ENCODE measurements around the gene TMEM107.
A peak's percentile ranks its signal among the peaks of the same experiment; 100 is the strongest.

Gene TMEM107

DNA sequence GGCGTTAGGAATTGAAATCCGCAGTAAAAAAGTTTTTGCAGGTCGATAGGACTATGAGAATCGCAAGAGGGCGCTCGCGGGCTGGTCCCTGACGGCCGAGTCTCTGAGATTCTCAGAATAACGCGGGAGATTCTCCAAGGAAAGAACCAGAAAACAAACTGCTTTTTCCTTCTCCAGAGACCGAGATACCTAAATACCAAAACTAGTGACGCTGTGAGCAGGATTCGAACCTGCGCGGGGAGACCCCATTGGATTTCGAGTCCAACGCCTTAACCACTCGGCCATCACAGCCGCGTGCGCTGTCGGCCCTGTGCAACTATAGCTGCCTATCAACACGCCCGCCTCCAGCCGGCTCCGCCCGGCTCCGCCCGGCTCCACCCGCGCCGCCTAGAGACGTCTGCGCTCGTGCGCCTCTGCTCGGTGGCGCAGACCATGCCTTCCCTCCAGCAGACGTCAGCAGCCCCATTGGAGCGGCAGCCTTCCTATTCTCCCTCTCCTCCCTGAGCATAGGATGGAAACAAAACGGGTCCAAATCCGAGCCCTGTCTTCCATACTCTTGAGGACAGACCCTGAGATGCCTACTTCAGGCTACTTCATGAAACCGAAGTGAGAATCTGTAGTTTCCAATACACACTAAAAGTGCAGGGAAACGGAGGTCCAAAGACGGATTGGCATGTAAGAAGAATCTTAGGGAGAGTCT lies 37.4 kb downstream of the TMEM107 start (continued):
- TF ChIP-seq, protein P1, sequence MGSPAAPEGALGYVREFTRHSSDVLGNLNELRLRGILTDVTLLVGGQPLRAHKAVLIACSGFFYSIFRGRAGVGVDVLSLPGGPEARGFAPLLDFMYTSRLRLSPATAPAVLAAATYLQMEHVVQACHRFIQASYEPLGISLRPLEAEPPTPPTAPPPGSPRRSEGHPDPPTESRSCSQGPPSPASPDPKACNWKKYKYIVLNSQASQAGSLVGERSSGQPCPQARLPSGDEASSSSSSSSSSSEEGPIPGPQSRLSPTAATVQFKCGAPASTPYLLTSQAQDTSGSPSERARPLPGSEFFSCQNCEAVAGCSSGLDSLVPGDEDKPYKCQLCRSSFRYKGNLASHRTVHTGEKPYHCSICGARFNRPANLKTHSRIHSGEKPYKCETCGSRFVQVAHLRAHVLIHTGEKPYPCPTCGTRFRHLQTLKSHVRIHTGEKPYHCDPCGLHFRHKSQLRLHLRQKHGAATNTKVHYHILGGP (tag by site-specific recombination; IDR thresholded peaks at IDR 0.05) = no peak
- TF ChIP-seq ZFP37 (tag by site-specific recombination; IDR thresholded peaks at IDR 0.05) (peak; percentile 81; the same call in 1 of the 2 replicates), ZNF311 (tag by site-specific recombination; IDR thresholded peaks at IDR 0.05; ENCODE audit: borderline replicate concordance) (no peak), ZNF157 (tag by site-specific recombination; IDR thresholded peaks at IDR 0.05) (no peak), ZNF239 (tag by site-specific recombination; IDR thresholded peaks at IDR 0.05) (no peak), ZNF510 (tag by site-specific recombination; IDR thresholded peaks at IDR 0.05; ENCODE audit: insufficient replicate concordance) (no peak), ZIC2 (tag by site-specific recombination; IDR thresholded peaks at IDR 0.05) (no peak), ZNF768 (tag by site-specific recombination; IDR thresholded peaks at IDR 0.05) (no peak), GLIS2 (tag by site-specific recombination; IDR thresholded peaks at IDR 0.05) (0 out of 2 replicates have a peak, but pooled peaks have one; percentile 23), ZNF394 (tag by site-specific recombination; IDR thresholded peaks at IDR 0.05; ENCODE audit: borderline replicate concordance) (peak; percentile 49), KLF8 (tag by site-specific recombination; IDR thresholded peaks at IDR 0.05) (peak; percentile 100), RBAK (tag by site-specific recombination; IDR thresholded peaks at IDR 0.05) (no peak), ZNF830 (tag by site-specific recombination; IDR thresholded peaks at IDR 0.05; ENCODE audit: low read depth) (no peak), ZNF558 (tag by site-specific recombination; IDR thresholded peaks at IDR 0.05) (no peak), ZNF324 (tag by site-specific recombination; IDR thresholded peaks at IDR 0.05) (peak; percentile 87), ZNF654 (tag by site-specific recombination; IDR thresholded peaks at IDR 0.05; ENCODE audit: low read depth) (peak; percentile 88), ZBTB7A (tag by site-specific recombination; IDR thresholded peaks at IDR 0.05; ENCODE audit: low read depth) (peak; percentile 96; the same call in 1 of the 2 replicates), REPIN1 (tag by site-specific recombination; IDR thresholded peaks at IDR 0.05; ENCODE audit: low read depth) (no peak)
- TF ChIP-seq, protein P2, sequence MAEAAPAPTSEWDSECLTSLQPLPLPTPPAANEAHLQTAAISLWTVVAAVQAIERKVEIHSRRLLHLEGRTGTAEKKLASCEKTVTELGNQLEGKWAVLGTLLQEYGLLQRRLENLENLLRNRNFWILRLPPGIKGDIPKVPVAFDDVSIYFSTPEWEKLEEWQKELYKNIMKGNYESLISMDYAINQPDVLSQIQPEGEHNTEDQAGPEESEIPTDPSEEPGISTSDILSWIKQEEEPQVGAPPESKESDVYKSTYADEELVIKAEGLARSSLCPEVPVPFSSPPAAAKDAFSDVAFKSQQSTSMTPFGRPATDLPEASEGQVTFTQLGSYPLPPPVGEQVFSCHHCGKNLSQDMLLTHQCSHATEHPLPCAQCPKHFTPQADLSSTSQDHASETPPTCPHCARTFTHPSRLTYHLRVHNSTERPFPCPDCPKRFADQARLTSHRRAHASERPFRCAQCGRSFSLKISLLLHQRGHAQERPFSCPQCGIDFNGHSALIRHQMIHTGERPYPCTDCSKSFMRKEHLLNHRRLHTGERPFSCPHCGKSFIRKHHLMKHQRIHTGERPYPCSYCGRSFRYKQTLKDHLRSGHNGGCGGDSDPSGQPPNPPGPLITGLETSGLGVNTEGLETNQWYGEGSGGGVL (tag by site-specific recombination; IDR thresholded peaks at IDR 0.05) = no peak
- TF ChIP-seq, protein P3, sequence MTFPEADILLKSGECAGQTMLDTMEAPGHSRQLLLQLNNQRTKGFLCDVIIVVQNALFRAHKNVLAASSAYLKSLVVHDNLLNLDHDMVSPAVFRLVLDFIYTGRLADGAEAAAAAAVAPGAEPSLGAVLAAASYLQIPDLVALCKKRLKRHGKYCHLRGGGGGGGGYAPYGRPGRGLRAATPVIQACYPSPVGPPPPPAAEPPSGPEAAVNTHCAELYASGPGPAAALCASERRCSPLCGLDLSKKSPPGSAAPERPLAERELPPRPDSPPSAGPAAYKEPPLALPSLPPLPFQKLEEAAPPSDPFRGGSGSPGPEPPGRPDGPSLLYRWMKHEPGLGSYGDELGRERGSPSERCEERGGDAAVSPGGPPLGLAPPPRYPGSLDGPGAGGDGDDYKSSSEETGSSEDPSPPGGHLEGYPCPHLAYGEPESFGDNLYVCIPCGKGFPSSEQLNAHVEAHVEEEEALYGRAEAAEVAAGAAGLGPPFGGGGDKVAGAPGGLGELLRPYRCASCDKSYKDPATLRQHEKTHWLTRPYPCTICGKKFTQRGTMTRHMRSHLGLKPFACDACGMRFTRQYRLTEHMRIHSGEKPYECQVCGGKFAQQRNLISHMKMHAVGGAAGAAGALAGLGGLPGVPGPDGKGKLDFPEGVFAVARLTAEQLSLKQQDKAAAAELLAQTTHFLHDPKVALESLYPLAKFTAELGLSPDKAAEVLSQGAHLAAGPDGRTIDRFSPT (tag by site-specific recombination; IDR thresholded peaks at IDR 0.05) = peak; percentile 30; the same call in 1 of the 2 replicates
- TF ChIP-seq, protein P4, sequence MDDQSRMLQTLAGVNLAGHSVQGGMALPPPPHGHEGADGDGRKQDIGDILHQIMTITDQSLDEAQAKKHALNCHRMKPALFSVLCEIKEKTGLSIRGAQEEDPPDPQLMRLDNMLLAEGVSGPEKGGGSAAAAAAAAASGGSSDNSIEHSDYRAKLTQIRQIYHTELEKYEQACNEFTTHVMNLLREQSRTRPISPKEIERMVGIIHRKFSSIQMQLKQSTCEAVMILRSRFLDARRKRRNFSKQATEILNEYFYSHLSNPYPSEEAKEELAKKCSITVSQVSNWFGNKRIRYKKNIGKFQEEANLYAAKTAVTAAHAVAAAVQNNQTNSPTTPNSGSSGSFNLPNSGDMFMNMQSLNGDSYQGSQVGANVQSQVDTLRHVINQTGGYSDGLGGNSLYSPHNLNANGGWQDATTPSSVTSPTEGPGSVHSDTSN (CRISPR knock-in tag; IDR thresholded peaks at IDR 0.05) = peak; percentile 80; the same call in 1 of the 2 replicates
- TF ChIP-seq, protein P5, sequence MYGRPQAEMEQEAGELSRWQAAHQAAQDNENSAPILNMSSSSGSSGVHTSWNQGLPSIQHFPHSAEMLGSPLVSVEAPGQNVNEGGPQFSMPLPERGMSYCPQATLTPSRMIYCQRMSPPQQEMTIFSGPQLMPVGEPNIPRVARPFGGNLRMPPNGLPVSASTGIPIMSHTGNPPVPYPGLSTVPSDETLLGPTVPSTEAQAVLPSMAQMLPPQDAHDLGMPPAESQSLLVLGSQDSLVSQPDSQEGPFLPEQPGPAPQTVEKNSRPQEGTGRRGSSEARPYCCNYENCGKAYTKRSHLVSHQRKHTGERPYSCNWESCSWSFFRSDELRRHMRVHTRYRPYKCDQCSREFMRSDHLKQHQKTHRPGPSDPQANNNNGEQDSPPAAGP (tag by site-specific recombination; IDR thresholded peaks at IDR 0.05) = peak; percentile 91
- TF ChIP-seq, protein P6, sequence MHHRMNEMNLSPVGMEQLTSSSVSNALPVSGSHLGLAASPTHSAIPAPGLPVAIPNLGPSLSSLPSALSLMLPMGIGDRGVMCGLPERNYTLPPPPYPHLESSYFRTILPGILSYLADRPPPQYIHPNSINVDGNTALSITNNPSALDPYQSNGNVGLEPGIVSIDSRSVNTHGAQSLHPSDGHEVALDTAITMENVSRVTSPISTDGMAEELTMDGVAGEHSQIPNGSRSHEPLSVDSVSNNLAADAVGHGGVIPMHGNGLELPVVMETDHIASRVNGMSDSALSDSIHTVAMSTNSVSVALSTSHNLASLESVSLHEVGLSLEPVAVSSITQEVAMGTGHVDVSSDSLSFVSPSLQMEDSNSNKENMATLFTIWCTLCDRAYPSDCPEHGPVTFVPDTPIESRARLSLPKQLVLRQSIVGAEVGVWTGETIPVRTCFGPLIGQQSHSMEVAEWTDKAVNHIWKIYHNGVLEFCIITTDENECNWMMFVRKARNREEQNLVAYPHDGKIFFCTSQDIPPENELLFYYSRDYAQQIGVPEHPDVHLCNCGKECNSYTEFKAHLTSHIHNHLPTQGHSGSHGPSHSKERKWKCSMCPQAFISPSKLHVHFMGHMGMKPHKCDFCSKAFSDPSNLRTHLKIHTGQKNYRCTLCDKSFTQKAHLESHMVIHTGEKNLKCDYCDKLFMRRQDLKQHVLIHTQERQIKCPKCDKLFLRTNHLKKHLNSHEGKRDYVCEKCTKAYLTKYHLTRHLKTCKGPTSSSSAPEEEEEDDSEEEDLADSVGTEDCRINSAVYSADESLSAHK (tag by site-specific recombination; IDR thresholded peaks at IDR 0.05) = peak; percentile 43
- TF ChIP-seq, protein P7, sequence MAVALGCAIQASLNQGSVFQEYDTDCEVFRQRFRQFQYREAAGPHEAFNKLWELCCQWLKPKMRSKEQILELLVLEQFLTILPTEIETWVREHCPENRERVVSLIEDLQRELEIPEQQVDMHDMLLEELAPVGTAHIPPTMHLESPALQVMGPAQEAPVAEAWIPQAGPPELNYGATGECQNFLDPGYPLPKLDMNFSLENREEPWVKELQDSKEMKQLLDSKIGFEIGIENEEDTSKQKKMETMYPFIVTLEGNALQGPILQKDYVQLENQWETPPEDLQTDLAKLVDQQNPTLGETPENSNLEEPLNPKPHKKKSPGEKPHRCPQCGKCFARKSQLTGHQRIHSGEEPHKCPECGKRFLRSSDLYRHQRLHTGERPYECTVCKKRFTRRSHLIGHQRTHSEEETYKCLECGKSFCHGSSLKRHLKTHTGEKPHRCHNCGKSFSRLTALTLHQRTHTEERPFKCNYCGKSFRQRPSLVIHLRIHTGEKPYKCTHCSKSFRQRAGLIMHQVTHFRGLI (tag by site-specific recombination; IDR thresholded peaks at IDR 0.05) = peak; percentile 54; the same call in 1 of the 2 replicates
- TF ChIP-seq, protein P8, sequence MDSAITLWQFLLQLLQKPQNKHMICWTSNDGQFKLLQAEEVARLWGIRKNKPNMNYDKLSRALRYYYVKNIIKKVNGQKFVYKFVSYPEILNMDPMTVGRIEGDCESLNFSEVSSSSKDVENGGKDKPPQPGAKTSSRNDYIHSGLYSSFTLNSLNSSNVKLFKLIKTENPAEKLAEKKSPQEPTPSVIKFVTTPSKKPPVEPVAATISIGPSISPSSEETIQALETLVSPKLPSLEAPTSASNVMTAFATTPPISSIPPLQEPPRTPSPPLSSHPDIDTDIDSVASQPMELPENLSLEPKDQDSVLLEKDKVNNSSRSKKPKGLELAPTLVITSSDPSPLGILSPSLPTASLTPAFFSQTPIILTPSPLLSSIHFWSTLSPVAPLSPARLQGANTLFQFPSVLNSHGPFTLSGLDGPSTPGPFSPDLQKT (IDR thresholded peaks at IDR 0.05; ENCODE audit: borderline replicate concordance, low read depth, low read length) = no peak
